HEK293T (cell line): ENCODE results near the gene MDH2.

Source experiments
- ARNT ChIP-seq: fragments of 450-650 bp; IDR thresholded peaks from 2 replicates; pipeline ENCODE4 v1.6.1; 2017; ENCODE audit warnings: mild to moderate bottlenecking
- BHLHE40 ChIP-seq: fragments of 450-650 bp; IDR thresholded peaks from 2 replicates; pipeline ENCODE4 v1.6.1; 2016; ENCODE audit warnings: mild to moderate bottlenecking, moderate library complexity, borderline replicate concordance
- ELF4 ChIP-seq: fragments of 450-650 bp; IDR thresholded peaks from 2 replicates; pipeline ENCODE4 v1.6.1; 2017; ENCODE audit warnings: antibody characterized with exemption
- FOXA1 ChIP-seq: fragments of 450-650 bp; IDR thresholded peaks from 2 replicates; pipeline ENCODE4 v1.6.1; 2016; ENCODE audit warnings: mild to moderate bottlenecking
- FOXK2 ChIP-seq: fragments of 450-650 bp; IDR thresholded peaks from 2 replicates; pipeline ENCODE4 v1.6.1; 2016; ENCODE audit warnings: mild to moderate bottlenecking
- FOXM1 ChIP-seq: fragments of 450-650 bp; IDR thresholded peaks from 2 replicates; pipeline ENCODE4 v1.6.1; 2017; ENCODE audit warnings: mild to moderate bottlenecking, borderline replicate concordance
- HDGF ChIP-seq: fragments of 450-650 bp; IDR thresholded peaks from 2 replicates; pipeline ENCODE4 v1.6.1; 2017; ENCODE audit warnings: antibody characterized with exemption, borderline replicate concordance
- SP1 ChIP-seq: fragments of 450-650 bp; IDR thresholded peaks from 2 replicates; pipeline ENCODE4 v1.6.1; 2017
- SUZ12 ChIP-seq: fragments of 450-650 bp; IDR thresholded peaks from 2 replicates; pipeline ENCODE4 v1.6.1; 2016; ENCODE audit warnings: mild to moderate bottlenecking
- TARDBP ChIP-seq: fragments of 450-650 bp; IDR thresholded peaks from 2 replicates; pipeline ENCODE4 v1.6.1; 2016
- ZNF384 ChIP-seq: fragments of 450-650 bp; IDR thresholded peaks from 2 replicates; pipeline ENCODE4 v1.6.1; 2016
- TF ChIP-seq, protein P1 (sequence below): fragments of 450-650 bp; IDR thresholded peaks from 2 replicates; pipeline ENCODE4 v1.6.1; 2016

- no peak for TF ChIP-seq HDGF
- no peak for TF ChIP-seq FOXA1
- TF ChIP-seq ELF4 = no peak
- TF ChIP-seq BHLHE40 = no peak
- TF ChIP-seq FOXK2 = no peak
- no peak for TF ChIP-seq SUZ12
- no peak for TF ChIP-seq FOXM1
- no peak for TF ChIP-seq SP1
- TF ChIP-seq TARDBP = no peak
- TF ChIP-seq ARNT = no peak
- no peak for TF ChIP-seq ZNF384
- TF ChIP-seq, protein P1, sequence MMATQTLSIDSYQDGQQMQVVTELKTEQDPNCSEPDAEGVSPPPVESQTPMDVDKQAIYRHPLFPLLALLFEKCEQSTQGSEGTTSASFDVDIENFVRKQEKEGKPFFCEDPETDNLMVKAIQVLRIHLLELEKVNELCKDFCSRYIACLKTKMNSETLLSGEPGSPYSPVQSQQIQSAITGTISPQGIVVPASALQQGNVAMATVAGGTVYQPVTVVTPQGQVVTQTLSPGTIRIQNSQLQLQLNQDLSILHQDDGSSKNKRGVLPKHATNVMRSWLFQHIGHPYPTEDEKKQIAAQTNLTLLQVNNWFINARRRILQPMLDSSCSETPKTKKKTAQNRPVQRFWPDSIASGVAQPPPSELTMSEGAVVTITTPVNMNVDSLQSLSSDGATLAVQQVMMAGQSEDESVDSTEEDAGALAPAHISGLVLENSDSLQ = no peak
Observed at GRCh38 chr7:76016191-76016947, 31.5 kb upstream of the MDH2 start.
